OCI-LY1 (cell line): Measurements from ENCODE around the gene PRKCA.

Source experiments
- H2AFZ ChIP-seq: fragments of 200-600 bp; sonication (generic), shearing (Covaris generic); 2 replicates; pipeline ENCODE4 v1.6.0; 2014; ENCODE audit warnings: antibody characterized with exemption, mild to moderate bottlenecking, low read length
- H3F3A ChIP-seq: fragments of 200-600 bp; sonication (generic), shearing (Covaris generic); 2 replicates; pipeline ENCODE4 v1.6.0; 2014; ENCODE audit warnings: mild to moderate bottlenecking, antibody characterized with exemption, low read length, moderate library complexity; ENCODE audit not compliant: insufficient read depth
- H3K27ac ChIP-seq: fragments of 200-600 bp; sonication (generic); 2 replicates; pipeline ENCODE4 v1.5.1; 2014; ENCODE audit warnings: low read length, mixed run types, mild to moderate bottlenecking, low read depth; ENCODE audit not compliant: poor library complexity, severe bottlenecking
- H3K27me3 ChIP-seq: fragments of 200-600 bp; sonication (generic); 2 replicates; pipeline ENCODE4 v1.6.0; 2014; ENCODE audit warnings: antibody characterized with exemption, mild to moderate bottlenecking, low read length, moderate library complexity; ENCODE audit not compliant: insufficient read depth
- H3K36me3 ChIP-seq: fragments of 200-600 bp; sonication (generic); 2 replicates; pipeline ENCODE4 v1.6.1; 2014; ENCODE audit warnings: mild to moderate bottlenecking, antibody characterized with exemption, low read length, moderate library complexity, mixed read lengths; ENCODE audit not compliant: insufficient read depth
- H3K4me1 ChIP-seq: fragments of 200-600 bp; sonication (generic); 2 replicates; pipeline ENCODE4 v1.5.1; 2014; ENCODE audit warnings: mild to moderate bottlenecking, low read length, moderate library complexity; ENCODE audit not compliant: insufficient read depth, severe bottlenecking
- H3K4me2 ChIP-seq: fragments of 200-600 bp; sonication (generic), shearing (Covaris generic); 2 replicates; pipeline ENCODE4 v1.6.1; 2014; ENCODE audit warnings: low read length
- H3K4me3 ChIP-seq: fragments of 200-600 bp; sonication (generic); 2 replicates; pipeline ENCODE4 v1.5.1; 2014; ENCODE audit warnings: low read length, low read depth, mild to moderate bottlenecking, mixed read lengths; ENCODE audit not compliant: poor library complexity, severe bottlenecking
- H3K79me2 ChIP-seq: fragments of 200-600 bp; shearing (Covaris generic); 2 replicates; pipeline ENCODE4 v1.6.1; 2016; ENCODE audit warnings: mixed run types, low read length, mixed read lengths; ENCODE audit not compliant: insufficient read depth
- H3K9ac ChIP-seq: fragments of 200-600 bp; sonication (generic), shearing (Covaris generic); 2 replicates; pipeline ENCODE4 v1.6.1; 2014; ENCODE audit warnings: mild to moderate bottlenecking, low read length, mixed read lengths
- H3K9me2 ChIP-seq: fragments of 200-600 bp; sonication (generic), shearing (Covaris generic); 2 replicates; pipeline ENCODE4 v1.6.1; 2014; ENCODE audit warnings: low read depth, mild to moderate bottlenecking, low read length, mixed read lengths
- H3K9me3 ChIP-seq: fragments of 200-600 bp; shearing (Covaris generic); 2 replicates; pipeline ENCODE4 v1.6.1; 2014; ENCODE audit warnings: low read length, mixed read lengths
- H4K20me1 ChIP-seq: fragments of 200-600 bp; sonication (generic), shearing (Covaris generic); 2 replicates; pipeline ENCODE4 v1.6.0; 2016; ENCODE audit warnings: mild to moderate bottlenecking, low read length; ENCODE audit not compliant: insufficient read depth
- CTCF ChIP-seq: fragments of 200-600 bp; sonication (generic), shearing (Covaris generic); IDR thresholded peaks from 2 replicates; pipeline ENCODE4 v1.5.1; 2017; ENCODE audit warnings: mild to moderate bottlenecking, antibody characterized with exemption, low read length, moderate library complexity, mixed read lengths
- EZH2 ChIP-seq: fragments of 200-600 bp; sonication (generic), shearing (Covaris generic); IDR thresholded peaks from 2 replicates; pipeline ENCODE4 v1.8.0; 2017; ENCODE audit warnings: borderline replicate concordance, mixed run types, mild to moderate bottlenecking, antibody characterized with exemption, low read length, moderate library complexity, mixed read lengths

The PRKCA gene

DNA sequence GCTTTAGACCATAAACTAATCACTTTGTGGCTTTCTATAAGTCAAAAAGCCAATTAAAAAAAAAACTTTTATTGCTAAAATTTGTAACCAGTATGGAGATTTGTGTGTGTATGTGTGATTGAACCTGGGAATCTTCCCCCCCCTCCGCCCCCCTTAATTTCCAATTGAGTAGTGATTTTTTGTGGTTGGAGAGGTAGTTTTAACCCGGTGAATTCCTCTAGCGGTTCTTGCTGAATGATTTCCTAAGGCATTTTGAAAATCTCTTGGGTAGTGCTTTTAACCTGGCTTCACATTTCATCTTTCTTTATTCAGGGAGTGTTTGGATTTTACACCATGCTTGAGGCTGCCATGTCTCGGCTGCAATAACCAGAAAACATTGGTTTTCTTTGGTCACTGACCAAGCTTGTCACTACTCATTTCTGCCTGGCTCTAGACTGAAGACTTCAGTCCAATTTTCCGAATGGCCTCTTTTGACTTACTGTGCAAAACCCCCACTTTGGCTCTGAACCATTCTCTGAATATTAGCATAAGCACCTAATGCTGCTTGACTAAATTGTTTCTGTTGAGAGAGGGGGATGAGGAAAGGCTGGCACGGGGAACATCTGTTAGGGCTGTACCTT is 35.6 kb downstream of the PRKCA start:
- H3K4me3 ChIP-seq: no peak overlapping the region
- H3K79me2 ChIP-seq: peaks cover 10% of the 10 kb centered on the region; the same call in 1 of the 2 replicates
- H3K4me2 ChIP-seq: no peak overlapping the region
- H3K4me1 ChIP-seq: peaks cover 28% of the 10 kb centered on the region
- H3K9me2 ChIP-seq: no peaks in the 10 kb centered on the region
- no peaks in the 10 kb centered on the region for H3K9me3 ChIP-seq
- H3K27me3 ChIP-seq: no peaks in the 10 kb centered on the region
- no peak overlapping the region for H3K27ac ChIP-seq
- no peaks in the 10 kb centered on the region for H4K20me1 ChIP-seq
- H2AFZ ChIP-seq: no peak overlapping the region
- no peak for TF ChIP-seq CTCF
- no peak overlapping the region for H3K9ac ChIP-seq
- H3K36me3 ChIP-seq: peaks cover 4% of the 10 kb centered on the region; the same call in 1 of the 2 replicates
- H3F3A ChIP-seq: no peaks in the 10 kb centered on the region

- Histone ChIP-seq H3K79me2 (peaks cover 9% of the 10 kb centered on the region; the same call in 1 of the 2 replicates), H4K20me1 (no peaks in the 10 kb centered on the region), H3K4me1 (peaks cover 28% of the 10 kb centered on the region), H3K4me3 (no peak overlapping the region), H3K9me2 (no peaks in the 10 kb centered on the region), H3K36me3 (peaks cover 4% of the 10 kb centered on the region; the same call in 1 of the 2 replicates), H3K9ac (no peak overlapping the region), H3K27ac (no peak overlapping the region), H3K9me3 (no peaks in the 10 kb centered on the region), H3F3A (no peaks in the 10 kb centered on the region), H3K27me3 (no peaks in the 10 kb centered on the region), H2AFZ (no peak overlapping the region), H3K4me2 (no peak overlapping the region)
- TF ChIP-seq EZH2 (no peak), CTCF (no peak)
Measured at GRCh38 chr17:66338937-66339336, 36.5 kb downstream of the PRKCA start.

DNA sequence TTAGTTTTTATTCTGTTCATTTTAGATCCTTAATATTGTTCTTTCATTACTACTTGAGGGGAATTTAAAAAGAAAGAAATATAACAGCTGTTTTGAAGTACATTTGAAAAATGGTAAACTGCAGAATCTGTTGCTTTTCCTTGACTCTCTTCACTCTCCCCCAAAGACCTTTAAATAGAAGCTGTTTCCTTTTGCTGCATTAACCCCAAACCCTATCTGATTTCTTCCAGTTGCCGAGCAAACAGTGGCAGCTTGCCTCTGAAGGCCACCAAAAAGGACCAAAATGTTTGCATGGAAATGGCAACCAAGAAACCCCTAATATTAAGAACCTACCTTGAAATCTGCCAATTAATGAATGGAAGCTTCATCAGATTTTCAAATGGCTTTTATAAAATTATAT is 37.1 kb downstream of the PRKCA start:
- H3K79me2 ChIP-seq: peaks cover 6% of the 10 kb centered on the region; the same call in 1 of the 2 replicates

More for the DNA sequence above, 37.1 kb downstream of the PRKCA start:
- TF ChIP-seq CTCF (no peak), EZH2 (no peak)
- Histone ChIP-seq H3K27me3 (no peaks in the 10 kb centered on the region), H3K36me3 (peaks cover 4% of the 10 kb centered on the region; the same call in 1 of the 2 replicates), H3K9me3 (no peaks in the 10 kb centered on the region), H3K27ac (no peak overlapping the region), H3F3A (no peaks in the 10 kb centered on the region), H3K9ac (no peak overlapping the region), H3K4me2 (no peak overlapping the region), H3K9me2 (no peaks in the 10 kb centered on the region), H4K20me1 (no peaks in the 10 kb centered on the region), H2AFZ (no peak overlapping the region), H3K4me3 (no peak overlapping the region), H3K4me1 (peaks cover 28% of the 10 kb centered on the region)
